ENCODE measurements around the gene ARHGEF11. TPM values are rescaled to one million over a fixed set of nuclear protein-coding genes. Genes with fewer than 3 reads are reported as not detected.

The ARHGEF11 gene
- total RNA-seq, 1 donor from 2014 or later: 43.7 TPM

DNA sequence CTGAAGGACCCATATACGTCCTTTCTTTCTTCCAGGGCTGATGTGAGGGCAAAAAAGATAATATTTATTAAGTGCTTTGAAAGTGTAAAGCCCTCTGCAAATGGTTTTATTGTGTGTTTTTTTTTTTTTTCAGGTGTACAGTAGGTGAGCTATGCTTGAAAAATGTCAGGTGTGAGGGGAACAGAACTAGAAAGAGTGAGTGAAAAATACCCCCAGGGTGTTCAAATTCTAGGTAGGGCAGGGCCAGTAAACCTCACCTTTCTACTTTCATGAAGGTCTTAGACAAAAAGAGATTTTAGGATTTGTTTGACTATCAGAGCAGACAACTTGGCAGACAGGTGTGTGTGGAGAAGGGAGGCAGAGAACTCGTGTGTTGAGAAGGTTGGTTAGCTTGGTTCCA is 51.3 kb downstream of the ARHGEF11 start:
- Mint-ChIP-seq H3K4me3 (no peak overlapping the region), H3K4me1 (ENCODE audit: unreplicated experiment) (peaks cover 33% of the 10 kb centered on the region), H3K27me3 (no peaks in the 10 kb centered on the region), H3K27ac (peak overlapping the region; percentile 41), H3K9me3 (no peaks in the 10 kb centered on the region), H3K36me3 (peaks cover 12% of the 10 kb centered on the region)
- TF ChIP-seq, protein P1, sequence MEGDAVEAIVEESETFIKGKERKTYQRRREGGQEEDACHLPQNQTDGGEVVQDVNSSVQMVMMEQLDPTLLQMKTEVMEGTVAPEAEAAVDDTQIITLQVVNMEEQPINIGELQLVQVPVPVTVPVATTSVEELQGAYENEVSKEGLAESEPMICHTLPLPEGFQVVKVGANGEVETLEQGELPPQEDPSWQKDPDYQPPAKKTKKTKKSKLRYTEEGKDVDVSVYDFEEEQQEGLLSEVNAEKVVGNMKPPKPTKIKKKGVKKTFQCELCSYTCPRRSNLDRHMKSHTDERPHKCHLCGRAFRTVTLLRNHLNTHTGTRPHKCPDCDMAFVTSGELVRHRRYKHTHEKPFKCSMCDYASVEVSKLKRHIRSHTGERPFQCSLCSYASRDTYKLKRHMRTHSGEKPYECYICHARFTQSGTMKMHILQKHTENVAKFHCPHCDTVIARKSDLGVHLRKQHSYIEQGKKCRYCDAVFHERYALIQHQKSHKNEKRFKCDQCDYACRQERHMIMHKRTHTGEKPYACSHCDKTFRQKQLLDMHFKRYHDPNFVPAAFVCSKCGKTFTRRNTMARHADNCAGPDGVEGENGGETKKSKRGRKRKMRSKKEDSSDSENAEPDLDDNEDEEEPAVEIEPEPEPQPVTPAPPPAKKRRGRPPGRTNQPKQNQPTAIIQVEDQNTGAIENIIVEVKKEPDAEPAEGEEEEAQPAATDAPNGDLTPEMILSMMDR (conservative IDR thresholded peaks at IDR 0.05): no peak
- DNase-seq (ENCODE audit: extremely low spot score, unreplicated experiment): no peak

DNA sequence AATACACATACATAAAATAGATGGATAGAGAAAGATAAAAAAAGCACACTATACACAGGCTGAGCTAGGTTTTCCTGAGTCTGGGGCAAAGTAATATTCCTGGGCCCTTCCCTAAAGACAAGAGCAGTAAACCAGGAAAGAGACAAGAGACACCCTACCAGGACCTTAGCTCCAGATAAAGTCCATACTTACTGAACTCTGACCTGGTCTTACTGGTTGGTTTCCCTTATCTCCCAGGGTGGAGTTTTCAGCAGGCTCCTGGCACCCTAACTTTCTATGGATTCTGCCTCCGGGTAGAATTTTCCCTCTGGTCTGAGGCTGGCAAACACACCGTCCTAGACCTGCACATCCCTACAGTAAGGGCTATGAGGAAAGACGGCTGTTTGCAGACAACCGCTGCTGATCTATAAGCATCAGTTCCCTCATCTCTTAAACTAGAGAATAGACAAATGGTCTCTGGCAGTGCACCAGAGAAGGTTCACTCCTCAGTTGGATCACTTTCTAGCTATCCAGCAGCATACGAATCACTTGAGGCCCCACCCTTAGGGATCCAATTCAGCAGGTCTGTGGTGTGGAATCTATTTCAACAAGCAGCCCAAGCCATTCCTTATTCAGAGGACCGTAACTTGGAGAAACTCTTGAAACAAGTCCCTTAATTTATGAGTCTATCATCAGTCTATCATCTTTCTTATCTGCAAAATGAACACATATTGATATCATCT is 52.0 kb downstream of the ARHGEF11 start:
- H3K27ac Mint-ChIP-seq: peak overlapping the region; percentile 41
- TF ChIP-seq, protein P1 (conservative IDR thresholded peaks at IDR 0.05): no peak
- no peak for DNase-seq (ENCODE audit: extremely low spot score, unreplicated experiment)

DNA sequence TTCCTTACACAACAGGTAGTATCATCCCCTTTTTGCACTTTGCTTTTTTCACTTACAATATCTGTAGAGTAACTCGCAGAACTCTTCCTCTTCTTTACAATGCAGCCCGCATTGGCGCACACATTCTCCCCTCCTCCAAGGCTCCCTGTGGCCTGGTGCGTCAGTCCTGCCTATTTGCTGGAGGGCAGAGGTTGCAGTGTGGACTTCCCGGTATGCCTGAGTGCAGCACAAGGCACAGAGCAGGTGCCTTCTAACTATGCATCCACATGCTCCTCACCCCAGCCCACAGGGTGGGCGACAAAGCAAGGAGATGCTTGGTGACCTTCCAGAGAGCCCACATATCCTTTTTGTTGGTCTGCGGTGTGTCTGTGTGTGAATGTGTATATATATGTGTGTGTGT is 53.3 kb downstream of the ARHGEF11 start:
- no peak overlapping the region for H3K4me3 Mint-ChIP-seq
- H3K4me1 Mint-ChIP-seq (ENCODE audit: unreplicated experiment): peaks cover 25% of the 10 kb centered on the region
- no peaks in the 10 kb centered on the region for H3K9me3 Mint-ChIP-seq
- H3K36me3 Mint-ChIP-seq: peaks cover 16% of the 10 kb centered on the region
- TF ChIP-seq, protein P1 (conservative IDR thresholded peaks at IDR 0.05): no peak
- H3K27ac Mint-ChIP-seq: no peak overlapping the region
- no peak for DNase-seq (ENCODE audit: extremely low spot score, unreplicated experiment)
- H3K27me3 Mint-ChIP-seq: no peaks in the 10 kb centered on the region

More for the DNA sequence above, 52.0 kb downstream of the ARHGEF11 start:
- Mint-ChIP-seq H3K9me3 (no peaks in the 10 kb centered on the region), H3K36me3 (peaks cover 13% of the 10 kb centered on the region), H3K27me3 (no peaks in the 10 kb centered on the region), H3K4me1 (ENCODE audit: unreplicated experiment) (peaks cover 29% of the 10 kb centered on the region), H3K4me3 (no peak overlapping the region)

GRCh38 chr1:156987715-156988114 is 57.8 kb downstream of the ARHGEF11 start:
- TF ChIP-seq, protein P1 (conservative IDR thresholded peaks at IDR 0.05): no peak
- Mint-ChIP-seq H3K9me3 (no peaks in the 10 kb centered on the region), H3K36me3 (peaks cover 32% of the 10 kb centered on the region), H3K4me3 (no peak overlapping the region), H3K27ac (no peak overlapping the region), H3K27me3 (no peaks in the 10 kb centered on the region), H3K4me1 (ENCODE audit: unreplicated experiment) (no peaks in the 10 kb centered on the region)
- no peak for DNase-seq (ENCODE audit: extremely low spot score, unreplicated experiment)

GRCh38 chr1:156980551-156980950 is 65.0 kb downstream of the ARHGEF11 start:
- TF ChIP-seq, protein P1 (conservative IDR thresholded peaks at IDR 0.05): no peak
- H3K27ac Mint-ChIP-seq: no peak overlapping the region
- H3K27me3 Mint-ChIP-seq: no peaks in the 10 kb centered on the region
- DNase-seq (ENCODE audit: extremely low spot score, unreplicated experiment): no peak
- H3K4me3 Mint-ChIP-seq: no peak overlapping the region
- H3K4me1 Mint-ChIP-seq (ENCODE audit: unreplicated experiment): no peaks in the 10 kb centered on the region
- peaks cover 59% of the 10 kb centered on the region for H3K36me3 Mint-ChIP-seq
- no peaks in the 10 kb centered on the region for H3K9me3 Mint-ChIP-seq
